Measurements from ENCODE around the gene IRF4.
"Not testable (repeated sequence)": the region's sequence is repeated elsewhere in the genome, so short reads cannot be mapped to it uniquely, and the experiment has no call there.

The IRF4 gene

GRCh38 chr6:372336-372911 lies 19.1 kb upstream of the IRF4 start:
- in situ Hi-C loops (cut with MboI; ENCODE audit: low sequenced_read_pairs, unreplicated experiment): no loop called here
- peak; percentile 59 for DNase-seq (ENCODE audit: low spot score)
- TF ChIP-seq, protein P1, sequence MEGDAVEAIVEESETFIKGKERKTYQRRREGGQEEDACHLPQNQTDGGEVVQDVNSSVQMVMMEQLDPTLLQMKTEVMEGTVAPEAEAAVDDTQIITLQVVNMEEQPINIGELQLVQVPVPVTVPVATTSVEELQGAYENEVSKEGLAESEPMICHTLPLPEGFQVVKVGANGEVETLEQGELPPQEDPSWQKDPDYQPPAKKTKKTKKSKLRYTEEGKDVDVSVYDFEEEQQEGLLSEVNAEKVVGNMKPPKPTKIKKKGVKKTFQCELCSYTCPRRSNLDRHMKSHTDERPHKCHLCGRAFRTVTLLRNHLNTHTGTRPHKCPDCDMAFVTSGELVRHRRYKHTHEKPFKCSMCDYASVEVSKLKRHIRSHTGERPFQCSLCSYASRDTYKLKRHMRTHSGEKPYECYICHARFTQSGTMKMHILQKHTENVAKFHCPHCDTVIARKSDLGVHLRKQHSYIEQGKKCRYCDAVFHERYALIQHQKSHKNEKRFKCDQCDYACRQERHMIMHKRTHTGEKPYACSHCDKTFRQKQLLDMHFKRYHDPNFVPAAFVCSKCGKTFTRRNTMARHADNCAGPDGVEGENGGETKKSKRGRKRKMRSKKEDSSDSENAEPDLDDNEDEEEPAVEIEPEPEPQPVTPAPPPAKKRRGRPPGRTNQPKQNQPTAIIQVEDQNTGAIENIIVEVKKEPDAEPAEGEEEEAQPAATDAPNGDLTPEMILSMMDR (IDR thresholded peaks at IDR 0.05; ENCODE audit: borderline replicate concordance, control extremely low read depth, extremely low read depth, insufficient read depth, missing control alignments): no peak

GRCh38 chr6:373031-373430 lies 18.5 kb upstream of the IRF4 start:
- TF ChIP-seq, protein P1 (IDR thresholded peaks at IDR 0.05; ENCODE audit: borderline replicate concordance, control extremely low read depth, extremely low read depth, insufficient read depth, missing control alignments): no peak
- no peak for DNase-seq (ENCODE audit: low spot score)
- in situ Hi-C loops (cut with MboI; ENCODE audit: low sequenced_read_pairs, unreplicated experiment): no loop called here

DNA sequence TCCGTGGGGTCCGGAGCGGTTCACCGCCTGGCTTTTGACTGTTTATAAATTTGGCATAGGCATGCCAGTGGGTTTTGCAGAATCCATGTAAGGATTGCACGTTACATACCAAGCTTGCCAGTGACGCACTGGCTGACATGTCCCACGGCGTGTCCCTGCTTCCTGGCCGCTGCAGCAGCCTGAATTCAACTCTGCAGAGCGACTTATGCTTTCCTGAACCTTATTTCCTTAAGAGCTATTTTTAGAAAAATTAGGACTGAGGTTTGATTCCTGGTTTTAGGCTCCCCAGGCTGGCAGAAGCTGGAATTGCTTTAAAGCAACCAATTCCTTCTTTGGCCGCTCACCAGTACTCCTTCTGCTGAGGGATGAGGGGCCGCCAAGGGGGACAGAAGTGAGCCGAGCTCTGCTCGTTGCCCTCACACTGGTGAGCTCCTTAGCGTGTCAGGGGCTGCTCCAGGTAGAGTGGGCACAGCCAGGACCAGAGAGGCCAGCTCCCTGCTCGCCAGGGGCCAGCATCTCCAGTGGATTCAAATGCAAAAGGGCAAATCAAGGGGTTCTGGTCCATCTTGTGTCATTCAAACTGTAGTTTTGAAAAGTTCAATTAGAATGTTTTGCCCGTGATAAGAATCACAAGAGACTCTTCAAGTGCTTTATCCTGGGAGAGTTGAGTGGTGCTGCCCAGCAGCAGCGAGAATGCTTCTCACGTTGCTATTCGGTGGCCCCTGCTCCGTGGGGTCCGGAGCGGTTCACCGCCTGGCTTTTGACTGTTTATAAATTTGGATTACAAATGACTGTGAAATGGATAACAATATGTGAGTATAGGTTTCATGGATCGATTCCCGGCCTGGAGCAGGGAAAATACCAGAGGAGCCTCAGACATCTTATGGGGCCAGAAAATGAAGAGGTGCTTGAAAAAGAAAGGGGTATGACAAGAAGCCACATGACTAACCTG lies 17.5 kb upstream of the IRF4 start:
- TF ChIP-seq, protein P1 (IDR thresholded peaks at IDR 0.05; ENCODE audit: borderline replicate concordance, control extremely low read depth, extremely low read depth, insufficient read depth, missing control alignments): no peak
- DNase-seq (ENCODE audit: low spot score): peak; percentile 37
- in situ Hi-C loops (cut with MboI; ENCODE audit: low sequenced_read_pairs, unreplicated experiment): no loop called here

- no peak for DNase-seq (ENCODE audit: low spot score)
- in situ Hi-C loops (cut with MboI; ENCODE audit: low sequenced_read_pairs, unreplicated experiment): no loop called here
- TF ChIP-seq, protein P1 (IDR thresholded peaks at IDR 0.05; ENCODE audit: borderline replicate concordance, control extremely low read depth, extremely low read depth, insufficient read depth, missing control alignments): no peak
These were observed 16.6 kb upstream of the IRF4 start for GRCh38 chr6:374956-375355.

GRCh38 chr6:376827-377640 lies 14.5 kb upstream of the IRF4 start:
- TF ChIP-seq, protein P1 (IDR thresholded peaks at IDR 0.05; ENCODE audit: borderline replicate concordance, control extremely low read depth, extremely low read depth, insufficient read depth, missing control alignments): no peak
- in situ Hi-C loops (cut with MboI; ENCODE audit: low sequenced_read_pairs, unreplicated experiment): no loop called here
- DNase-seq (ENCODE audit: low spot score): no peak

DNA sequence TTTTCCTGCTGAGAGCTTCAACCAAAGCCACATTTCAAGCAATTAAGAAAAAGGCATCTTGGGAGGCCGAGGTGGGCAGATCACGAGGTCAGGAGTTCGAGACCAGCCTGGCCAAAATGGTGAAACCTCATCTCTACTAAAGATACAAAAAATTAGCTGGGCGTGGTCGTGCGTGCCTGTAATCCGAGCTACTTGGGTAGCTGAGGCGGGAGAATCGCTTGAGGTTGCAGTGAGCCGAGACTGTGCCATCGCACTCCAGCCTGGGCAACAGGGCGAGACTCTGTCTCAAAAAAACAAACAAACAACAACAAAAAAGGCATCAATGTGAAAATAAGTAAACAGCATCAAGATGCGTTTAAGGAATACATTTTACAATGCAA lies 13.9 kb upstream of the IRF4 start:
- DNase-seq (ENCODE audit: low spot score); in situ Hi-C loops (cut with MboI; ENCODE audit: low sequenced_read_pairs, unreplicated experiment): not testable (repeated sequence)

Measured in GM13976 (cell line).